ENCODE measurements around the gene CZIB. TPM values are rescaled to one million over a fixed set of nuclear protein-coding genes. Genes with fewer than 3 reads are reported as not detected.

CZIB gene
- total and polyA plus RNA-seq, 2 of the 13 experiments (the other 11 are each of a cell fraction or from before 2014, with no cell fraction given): 49.2 to 67.0 TPM

DNA sequence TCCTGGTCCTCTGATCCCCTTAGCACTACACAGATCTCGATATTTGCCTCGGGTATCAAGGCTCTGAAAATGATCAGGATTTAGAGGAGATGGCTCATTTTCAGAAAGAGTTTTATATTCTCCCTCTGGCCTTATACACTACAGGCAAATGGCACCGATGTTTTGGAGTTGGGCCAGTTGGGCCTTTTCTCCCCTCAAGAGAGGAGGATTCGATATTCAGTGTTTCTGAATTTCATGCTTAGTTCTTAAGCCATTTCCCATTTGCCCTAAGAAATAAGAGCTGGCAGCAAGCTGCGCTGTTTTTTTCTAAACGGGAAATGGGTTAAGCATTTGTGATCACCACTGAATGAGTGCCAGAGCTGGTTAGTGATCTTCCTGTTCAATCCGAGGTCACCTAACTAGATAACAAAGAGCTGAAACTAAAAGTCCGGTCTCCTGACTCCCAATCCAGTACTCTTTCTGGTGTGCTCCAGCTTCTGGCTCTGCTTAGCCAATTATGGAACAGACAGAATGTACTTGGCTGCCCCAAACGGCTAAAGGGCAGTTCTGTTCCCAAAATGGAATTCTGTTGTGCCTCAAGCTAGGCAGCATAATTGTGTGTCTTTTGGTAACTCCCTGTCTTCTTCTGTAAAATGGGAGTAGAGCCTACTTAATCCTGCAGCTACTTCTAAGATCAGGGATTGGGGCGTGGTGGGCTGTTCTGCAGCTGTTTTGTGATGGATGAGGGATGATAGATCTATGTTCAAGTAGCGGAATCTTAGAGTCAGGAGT is 25.0 kb downstream of the CZIB start (continued):
- TF ChIP-seq, protein P1, sequence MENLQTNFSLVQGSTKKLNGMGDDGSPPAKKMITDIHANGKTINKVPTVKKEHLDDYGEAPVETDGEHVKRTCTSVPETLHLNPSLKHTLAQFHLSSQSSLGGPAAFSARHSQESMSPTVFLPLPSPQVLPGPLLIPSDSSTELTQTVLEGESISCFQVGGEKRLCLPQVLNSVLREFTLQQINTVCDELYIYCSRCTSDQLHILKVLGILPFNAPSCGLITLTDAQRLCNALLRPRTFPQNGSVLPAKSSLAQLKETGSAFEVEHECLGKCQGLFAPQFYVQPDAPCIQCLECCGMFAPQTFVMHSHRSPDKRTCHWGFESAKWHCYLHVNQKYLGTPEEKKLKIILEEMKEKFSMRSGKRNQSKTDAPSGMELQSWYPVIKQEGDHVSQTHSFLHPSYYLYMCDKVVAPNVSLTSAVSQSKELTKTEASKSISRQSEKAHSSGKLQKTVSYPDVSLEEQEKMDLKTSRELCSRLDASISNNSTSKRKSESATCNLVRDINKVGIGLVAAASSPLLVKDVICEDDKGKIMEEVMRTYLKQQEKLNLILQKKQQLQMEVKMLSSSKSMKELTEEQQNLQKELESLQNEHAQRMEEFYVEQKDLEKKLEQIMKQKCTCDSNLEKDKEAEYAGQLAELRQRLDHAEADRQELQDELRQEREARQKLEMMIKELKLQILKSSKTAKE (CRISPR knock-in tag; IDR thresholded peaks at IDR 0.05; ENCODE audit: borderline replicate concordance): no peak
- no peak for TF ChIP-seq AKAP8 (CRISPR knock-in tag; IDR thresholded peaks at IDR 0.05)
- TF ChIP-seq, protein P2, sequence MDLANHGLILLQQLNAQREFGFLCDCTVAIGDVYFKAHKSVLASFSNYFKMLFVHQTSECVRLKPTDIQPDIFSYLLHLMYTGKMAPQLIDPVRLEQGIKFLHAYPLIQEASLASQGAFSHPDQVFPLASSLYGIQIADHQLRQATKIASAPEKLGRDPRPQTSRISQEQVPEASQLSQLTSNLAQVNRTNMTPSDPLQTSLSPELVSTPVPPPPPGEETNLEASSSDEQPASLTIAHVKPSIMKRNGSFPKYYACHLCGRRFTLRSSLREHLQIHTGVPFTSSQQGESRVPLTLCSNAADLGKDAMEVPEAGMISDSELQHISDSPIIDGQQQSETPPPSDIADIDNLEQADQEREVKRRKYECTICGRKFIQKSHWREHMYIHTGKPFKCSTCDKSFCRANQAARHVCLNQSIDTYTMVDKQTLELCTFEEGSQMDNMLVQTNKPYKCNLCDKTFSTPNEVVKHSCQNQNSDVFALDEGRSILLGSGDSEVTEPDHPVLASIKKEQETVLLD (CRISPR knock-in tag; IDR thresholded peaks at IDR 0.05; ENCODE audit: low read depth): no peak
- TF ChIP-seq, protein P3, sequence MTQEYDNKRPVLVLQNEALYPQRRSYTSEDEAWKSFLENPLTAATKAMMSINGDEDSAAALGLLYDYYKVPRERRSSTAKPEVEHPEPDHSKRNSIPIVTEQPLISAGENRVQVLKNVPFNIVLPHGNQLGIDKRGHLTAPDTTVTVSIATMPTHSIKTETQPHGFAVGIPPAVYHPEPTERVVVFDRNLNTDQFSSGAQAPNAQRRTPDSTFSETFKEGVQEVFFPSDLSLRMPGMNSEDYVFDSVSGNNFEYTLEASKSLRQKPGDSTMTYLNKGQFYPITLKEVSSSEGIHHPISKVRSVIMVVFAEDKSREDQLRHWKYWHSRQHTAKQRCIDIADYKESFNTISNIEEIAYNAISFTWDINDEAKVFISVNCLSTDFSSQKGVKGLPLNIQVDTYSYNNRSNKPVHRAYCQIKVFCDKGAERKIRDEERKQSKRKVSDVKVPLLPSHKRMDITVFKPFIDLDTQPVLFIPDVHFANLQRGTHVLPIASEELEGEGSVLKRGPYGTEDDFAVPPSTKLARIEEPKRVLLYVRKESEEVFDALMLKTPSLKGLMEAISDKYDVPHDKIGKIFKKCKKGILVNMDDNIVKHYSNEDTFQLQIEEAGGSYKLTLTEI (CRISPR knock-in tag; conservative IDR thresholded peaks at IDR 0.05): no peak
- 0 out of 2 replicates have a peak, but pooled peaks have one; percentile 38 for TF ChIP-seq ZNF605 (CRISPR knock-in tag; IDR thresholded peaks at IDR 0.05)
- no peak for TF ChIP-seq THYN1 (CRISPR knock-in tag; IDR thresholded peaks at IDR 0.05; ENCODE audit: borderline replicate concordance, low read depth)
- no peak for TF ChIP-seq ATM (IDR thresholded peaks at IDR 0.05; ENCODE audit: borderline replicate concordance)
- TF ChIP-seq, protein P4, sequence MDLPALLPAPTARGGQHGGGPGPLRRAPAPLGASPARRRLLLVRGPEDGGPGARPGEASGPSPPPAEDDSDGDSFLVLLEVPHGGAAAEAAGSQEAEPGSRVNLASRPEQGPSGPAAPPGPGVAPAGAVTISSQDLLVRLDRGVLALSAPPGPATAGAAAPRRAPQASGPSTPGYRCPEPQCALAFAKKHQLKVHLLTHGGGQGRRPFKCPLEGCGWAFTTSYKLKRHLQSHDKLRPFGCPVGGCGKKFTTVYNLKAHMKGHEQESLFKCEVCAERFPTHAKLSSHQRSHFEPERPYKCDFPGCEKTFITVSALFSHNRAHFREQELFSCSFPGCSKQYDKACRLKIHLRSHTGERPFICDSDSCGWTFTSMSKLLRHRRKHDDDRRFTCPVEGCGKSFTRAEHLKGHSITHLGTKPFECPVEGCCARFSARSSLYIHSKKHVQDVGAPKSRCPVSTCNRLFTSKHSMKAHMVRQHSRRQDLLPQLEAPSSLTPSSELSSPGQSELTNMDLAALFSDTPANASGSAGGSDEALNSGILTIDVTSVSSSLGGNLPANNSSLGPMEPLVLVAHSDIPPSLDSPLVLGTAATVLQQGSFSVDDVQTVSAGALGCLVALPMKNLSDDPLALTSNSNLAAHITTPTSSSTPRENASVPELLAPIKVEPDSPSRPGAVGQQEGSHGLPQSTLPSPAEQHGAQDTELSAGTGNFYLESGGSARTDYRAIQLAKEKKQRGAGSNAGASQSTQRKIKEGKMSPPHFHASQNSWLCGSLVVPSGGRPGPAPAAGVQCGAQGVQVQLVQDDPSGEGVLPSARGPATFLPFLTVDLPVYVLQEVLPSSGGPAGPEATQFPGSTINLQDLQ (CRISPR knock-in tag; IDR thresholded peaks at IDR 0.05): no peak
- 0 out of 2 replicates have a peak, but pooled peaks have one; percentile 24 for TF ChIP-seq BRD4 (CRISPR knock-in tag; IDR thresholded peaks at IDR 0.05)
- TF ChIP-seq, protein P5, sequence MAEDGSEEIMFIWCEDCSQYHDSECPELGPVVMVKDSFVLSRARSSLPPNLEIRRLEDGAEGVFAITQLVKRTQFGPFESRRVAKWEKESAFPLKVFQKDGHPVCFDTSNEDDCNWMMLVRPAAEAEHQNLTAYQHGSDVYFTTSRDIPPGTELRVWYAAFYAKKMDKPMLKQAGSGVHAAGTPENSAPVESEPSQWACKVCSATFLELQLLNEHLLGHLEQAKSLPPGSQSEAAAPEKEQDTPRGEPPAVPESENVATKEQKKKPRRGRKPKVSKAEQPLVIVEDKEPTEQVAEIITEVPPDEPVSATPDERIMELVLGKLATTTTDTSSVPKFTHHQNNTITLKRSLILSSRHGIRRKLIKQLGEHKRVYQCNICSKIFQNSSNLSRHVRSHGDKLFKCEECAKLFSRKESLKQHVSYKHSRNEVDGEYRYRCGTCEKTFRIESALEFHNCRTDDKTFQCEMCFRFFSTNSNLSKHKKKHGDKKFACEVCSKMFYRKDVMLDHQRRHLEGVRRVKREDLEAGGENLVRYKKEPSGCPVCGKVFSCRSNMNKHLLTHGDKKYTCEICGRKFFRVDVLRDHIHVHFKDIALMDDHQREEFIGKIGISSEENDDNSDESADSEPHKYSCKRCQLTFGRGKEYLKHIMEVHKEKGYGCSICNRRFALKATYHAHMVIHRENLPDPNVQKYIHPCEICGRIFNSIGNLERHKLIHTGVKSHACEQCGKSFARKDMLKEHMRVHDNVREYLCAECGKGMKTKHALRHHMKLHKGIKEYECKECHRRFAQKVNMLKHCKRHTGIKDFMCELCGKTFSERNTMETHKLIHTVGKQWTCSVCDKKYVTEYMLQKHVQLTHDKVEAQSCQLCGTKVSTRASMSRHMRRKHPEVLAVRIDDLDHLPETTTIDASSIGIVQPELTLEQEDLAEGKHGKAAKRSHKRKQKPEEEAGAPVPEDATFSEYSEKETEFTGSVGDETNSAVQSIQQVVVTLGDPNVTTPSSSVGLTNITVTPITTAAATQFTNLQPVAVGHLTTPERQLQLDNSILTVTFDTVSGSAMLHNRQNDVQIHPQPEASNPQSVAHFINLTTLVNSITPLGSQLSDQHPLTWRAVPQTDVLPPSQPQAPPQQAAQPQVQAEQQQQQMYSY (CRISPR knock-in tag; IDR thresholded peaks at IDR 0.05): peak; percentile 45; the same call in 1 of the 2 replicates
- no peak for TF ChIP-seq THAP11 (CRISPR knock-in tag; IDR thresholded peaks at IDR 0.05)
- TF ChIP-seq SIX4 (CRISPR knock-in tag; IDR thresholded peaks at IDR 0.05): no peak
- TF ChIP-seq ZNF296 (CRISPR knock-in tag; conservative IDR thresholded peaks at IDR 0.05): no peak
- no peak for TF ChIP-seq SUZ12 (IDR thresholded peaks at IDR 0.05; ENCODE audit: low read depth, low read length)

All from HepG2 (cell line).